Measurements from ENCODE around the gene UPF2.
A peak's percentile ranks its signal among the peaks of the same experiment; 100 is the strongest.

The UPF2 gene

DNA sequence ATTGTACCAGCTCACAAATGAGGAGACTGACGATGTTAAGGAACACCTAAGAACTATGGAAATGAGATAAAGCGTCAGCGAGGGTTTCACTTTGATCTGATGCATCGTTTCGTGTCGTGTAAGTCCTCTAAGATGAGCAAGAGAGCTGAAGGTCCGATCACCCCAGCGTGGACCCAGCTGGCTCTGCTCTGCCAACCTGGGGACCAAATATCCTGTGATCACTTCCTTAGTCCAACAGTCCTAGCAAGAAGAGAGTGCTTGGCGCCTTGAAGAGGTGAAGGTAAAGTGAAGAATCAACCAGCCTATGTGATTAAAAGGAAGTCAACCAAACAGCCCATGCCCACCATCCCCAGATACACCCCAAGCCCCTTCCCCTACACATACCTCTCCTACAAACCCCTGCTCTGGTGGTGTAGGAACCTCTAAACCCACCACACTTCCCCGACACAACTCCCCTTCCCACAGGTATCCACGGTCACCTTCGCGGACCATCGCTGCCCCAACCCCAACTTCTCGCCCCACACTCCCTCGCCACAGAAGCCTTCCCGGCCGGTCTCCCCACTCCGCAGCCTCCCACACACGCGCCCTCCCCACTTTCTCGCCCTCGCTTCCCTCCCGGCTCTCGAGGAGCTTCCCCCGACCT, 722 bp downstream of the UPF2 start:
- DNase-seq (ENCODE audit: low read depth) = peak; percentile 55
- TF ChIP-seq, protein P1, sequence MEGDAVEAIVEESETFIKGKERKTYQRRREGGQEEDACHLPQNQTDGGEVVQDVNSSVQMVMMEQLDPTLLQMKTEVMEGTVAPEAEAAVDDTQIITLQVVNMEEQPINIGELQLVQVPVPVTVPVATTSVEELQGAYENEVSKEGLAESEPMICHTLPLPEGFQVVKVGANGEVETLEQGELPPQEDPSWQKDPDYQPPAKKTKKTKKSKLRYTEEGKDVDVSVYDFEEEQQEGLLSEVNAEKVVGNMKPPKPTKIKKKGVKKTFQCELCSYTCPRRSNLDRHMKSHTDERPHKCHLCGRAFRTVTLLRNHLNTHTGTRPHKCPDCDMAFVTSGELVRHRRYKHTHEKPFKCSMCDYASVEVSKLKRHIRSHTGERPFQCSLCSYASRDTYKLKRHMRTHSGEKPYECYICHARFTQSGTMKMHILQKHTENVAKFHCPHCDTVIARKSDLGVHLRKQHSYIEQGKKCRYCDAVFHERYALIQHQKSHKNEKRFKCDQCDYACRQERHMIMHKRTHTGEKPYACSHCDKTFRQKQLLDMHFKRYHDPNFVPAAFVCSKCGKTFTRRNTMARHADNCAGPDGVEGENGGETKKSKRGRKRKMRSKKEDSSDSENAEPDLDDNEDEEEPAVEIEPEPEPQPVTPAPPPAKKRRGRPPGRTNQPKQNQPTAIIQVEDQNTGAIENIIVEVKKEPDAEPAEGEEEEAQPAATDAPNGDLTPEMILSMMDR (IDR thresholded peaks at IDR 0.05; ENCODE audit: low read depth, low read length, missing control alignments) = no peak
- H3K4me3 ChIP-seq (ENCODE audit: low read depth, low read length) = peak overlapping the region; percentile 92

DNA sequence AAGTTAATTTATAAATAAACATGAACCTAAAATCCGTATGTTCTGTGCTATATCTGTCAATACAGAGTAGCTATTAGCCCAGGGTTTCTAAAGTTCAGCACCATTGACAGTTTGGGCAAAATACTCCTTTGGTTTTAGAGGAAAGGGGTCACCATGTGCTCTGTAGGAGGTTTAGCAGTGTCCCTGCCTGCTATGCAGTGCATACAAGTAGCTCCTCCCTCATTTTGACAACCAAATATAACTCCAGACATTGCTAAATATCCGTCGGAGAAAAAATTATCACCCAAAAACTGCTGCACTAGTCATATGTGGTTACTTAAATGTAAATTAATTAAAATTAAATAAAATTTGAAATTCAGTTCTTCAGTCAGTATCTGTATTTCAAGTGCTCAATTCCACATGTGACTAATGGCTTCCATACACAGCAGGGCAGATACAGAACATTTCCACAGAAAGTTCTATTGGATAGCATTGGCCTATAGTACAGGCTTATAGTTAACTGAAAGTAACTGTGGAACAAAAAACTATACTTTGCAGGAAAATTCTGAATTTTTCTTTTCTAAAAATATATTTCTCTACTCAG, 6.4 kb downstream of the UPF2 start:
- no peak for DNase-seq (ENCODE audit: low read depth)
- H3K4me3 ChIP-seq (ENCODE audit: low read depth, low read length) = no peak overlapping the region
- TF ChIP-seq, protein P1 (IDR thresholded peaks at IDR 0.05; ENCODE audit: low read depth, low read length, missing control alignments) = no peak

DNA sequence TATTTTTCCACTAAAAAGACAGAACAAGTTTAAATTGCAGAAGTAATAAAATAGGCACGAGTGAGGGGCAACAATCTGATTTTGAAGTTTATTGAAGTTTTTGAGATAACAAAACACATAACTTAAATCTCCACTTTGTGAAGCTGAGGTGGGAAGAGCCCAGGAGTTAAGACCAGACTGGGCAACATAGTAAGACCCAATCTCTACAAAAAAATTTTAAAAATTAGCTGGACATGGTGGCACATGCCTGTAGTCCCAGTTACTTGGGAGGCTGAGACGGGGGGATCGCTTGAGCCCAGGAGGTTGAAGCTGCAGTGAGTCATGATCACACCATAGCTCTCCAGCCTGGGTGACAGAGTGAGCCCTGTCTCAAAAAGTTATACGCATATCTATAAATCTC, 11.2 kb downstream of the UPF2 start:
- DNase-seq (ENCODE audit: low read depth) = no peak
- TF ChIP-seq, protein P1 (IDR thresholded peaks at IDR 0.05; ENCODE audit: low read depth, low read length, missing control alignments) = no peak
- no peak overlapping the region for H3K4me3 ChIP-seq (ENCODE audit: low read depth, low read length)

DNA sequence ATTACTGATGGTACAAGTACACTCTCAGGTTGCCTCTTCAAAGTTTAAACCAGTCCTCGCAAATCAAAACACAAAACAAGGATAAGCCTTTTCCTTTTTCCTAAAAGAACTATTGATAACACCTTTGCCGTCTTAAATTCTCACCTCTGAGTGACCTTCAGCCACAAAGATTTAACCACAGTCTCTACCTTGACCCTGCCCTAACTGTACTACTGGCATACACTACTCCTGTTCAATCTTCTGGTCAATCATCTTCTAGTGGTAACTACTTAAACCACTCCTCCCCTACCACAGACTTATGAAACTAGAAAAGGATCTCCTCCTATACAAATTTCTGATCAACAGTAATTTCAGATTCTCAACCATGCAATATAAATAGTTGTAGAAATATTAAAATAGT, 15.1 kb downstream of the UPF2 start:
- TF ChIP-seq, protein P1 (IDR thresholded peaks at IDR 0.05; ENCODE audit: low read depth, low read length, missing control alignments) = no peak
- DNase-seq (ENCODE audit: low read depth) = no peak

DNA sequence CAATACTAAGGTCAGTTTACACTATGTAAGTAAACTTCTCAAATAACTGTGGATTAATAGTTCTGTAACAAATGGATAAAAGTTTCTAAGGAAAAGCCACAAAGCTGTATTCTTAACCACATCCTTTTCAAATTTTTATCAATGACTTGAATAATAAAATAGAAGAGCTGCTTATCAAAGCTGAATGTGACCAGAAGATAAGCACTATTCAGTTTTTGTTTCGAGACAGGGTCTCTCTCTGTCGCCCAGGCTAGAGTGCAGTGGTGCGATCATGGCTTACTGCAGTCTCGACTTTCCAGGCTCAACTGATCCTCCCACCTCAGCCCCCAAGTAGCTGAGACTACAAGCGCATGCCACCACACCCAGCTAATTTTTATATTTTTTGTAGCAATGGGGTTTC, 17.0 kb downstream of the UPF2 start:
- DNase-seq (ENCODE audit: low read depth) = no peak
- no peak overlapping the region for H3K4me3 ChIP-seq (ENCODE audit: low read depth, low read length)
- TF ChIP-seq, protein P1 (IDR thresholded peaks at IDR 0.05; ENCODE audit: low read depth, low read length, missing control alignments) = no peak

More for the DNA sequence above, 15.1 kb downstream of the UPF2 start:
- no peak overlapping the region for H3K4me3 ChIP-seq (ENCODE audit: low read depth, low read length)

DNA sequence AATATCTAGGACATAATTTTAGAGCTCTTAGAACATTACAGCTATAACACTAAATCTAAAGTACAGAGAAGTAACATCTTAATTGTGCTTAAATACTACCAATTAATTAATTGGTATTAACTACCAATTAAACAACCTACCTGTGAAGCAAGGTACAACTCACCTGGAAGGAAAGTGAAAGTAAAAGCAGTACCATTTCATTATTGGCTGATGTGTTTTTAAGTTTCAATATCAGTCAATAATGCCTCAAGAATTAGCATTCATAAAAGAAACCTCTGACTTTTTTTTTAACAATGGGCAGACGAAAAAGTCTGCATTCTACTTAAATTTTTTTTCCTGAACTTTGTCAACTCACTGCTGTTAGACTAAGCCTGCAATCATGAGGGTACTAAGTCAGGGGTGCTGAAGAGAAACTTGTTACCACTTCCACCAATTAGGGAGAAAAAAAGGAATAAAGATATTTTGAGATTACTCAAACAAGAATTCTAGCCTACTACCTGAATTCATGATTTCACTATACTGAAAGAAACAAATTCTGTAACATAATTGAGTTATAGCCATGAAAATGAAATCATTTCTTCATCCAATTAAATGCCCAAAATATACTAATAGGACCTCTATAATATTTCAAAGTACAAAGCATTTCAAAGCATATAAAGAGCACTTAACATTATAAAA, 19.9 kb downstream of the UPF2 start:
- no peak for DNase-seq (ENCODE audit: low read depth)
- TF ChIP-seq, protein P1 (IDR thresholded peaks at IDR 0.05; ENCODE audit: low read depth, low read length, missing control alignments) = no peak
- H3K4me3 ChIP-seq (ENCODE audit: low read depth, low read length) = no peak overlapping the region
